Tibial nerve (tissue), 3 donors: Measurements from ENCODE around the gene XYLT1.

ENCODE experiments used
- POLR2A ChIP-seq, 2 donors: fragments of 450-650 bp; IDR thresholded peaks; one replicate each; pipeline ENCODE4 v1.6.1; 2017; ENCODE audit warnings: antibody characterized with exemption in 2 of 2, mild to moderate bottlenecking in 2 of 2, moderate library complexity in 2 of 2
- TF ChIP-seq, protein P1 (sequence below), 5 experiments: fragments of 200-600 bp in 3 of 5; fragments of 450-650 bp in 2 of 5; sonication (generic) in 3 of 5; IDR thresholded peaks; one replicate each; pipeline ENCODE4 v1.5.1; 2016 to 2019; ENCODE audit warnings: antibody characterized with exemption in 5 of 5, mild to moderate bottlenecking in 3 of 5, moderate library complexity in 2 of 5

DNA sequence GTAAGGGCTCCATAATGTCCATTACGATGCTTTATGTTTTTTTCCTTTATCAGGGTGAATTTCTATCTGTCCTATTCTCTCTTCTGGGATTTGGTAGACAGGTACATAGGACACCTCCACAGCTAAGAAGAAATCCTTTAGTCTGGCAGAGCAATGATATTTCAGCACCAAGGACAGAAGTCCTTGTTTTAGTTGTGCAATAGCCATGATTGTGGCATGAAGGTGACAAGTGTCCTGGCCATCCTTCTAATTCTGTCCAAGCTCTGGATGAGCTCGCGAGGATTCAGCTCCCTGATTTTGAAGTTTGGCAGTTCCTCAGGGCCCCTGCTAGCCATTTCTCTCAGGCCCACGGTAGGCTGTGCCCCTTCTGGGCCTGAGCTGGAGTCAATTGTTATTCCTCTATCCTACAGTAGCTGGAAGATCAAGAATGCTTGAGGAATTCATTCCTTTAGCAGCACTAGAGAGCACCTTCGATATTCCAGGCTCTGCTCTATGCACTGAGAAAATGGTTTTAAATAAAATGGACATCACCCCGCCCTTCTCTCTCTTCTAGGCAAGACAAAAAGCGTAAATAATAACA lies 320.8 kb downstream of the XYLT1 start:
- TF ChIP-seq POLR2A (IDR thresholded peaks at IDR 0.05), result no peak
- TF ChIP-seq, protein P1, sequence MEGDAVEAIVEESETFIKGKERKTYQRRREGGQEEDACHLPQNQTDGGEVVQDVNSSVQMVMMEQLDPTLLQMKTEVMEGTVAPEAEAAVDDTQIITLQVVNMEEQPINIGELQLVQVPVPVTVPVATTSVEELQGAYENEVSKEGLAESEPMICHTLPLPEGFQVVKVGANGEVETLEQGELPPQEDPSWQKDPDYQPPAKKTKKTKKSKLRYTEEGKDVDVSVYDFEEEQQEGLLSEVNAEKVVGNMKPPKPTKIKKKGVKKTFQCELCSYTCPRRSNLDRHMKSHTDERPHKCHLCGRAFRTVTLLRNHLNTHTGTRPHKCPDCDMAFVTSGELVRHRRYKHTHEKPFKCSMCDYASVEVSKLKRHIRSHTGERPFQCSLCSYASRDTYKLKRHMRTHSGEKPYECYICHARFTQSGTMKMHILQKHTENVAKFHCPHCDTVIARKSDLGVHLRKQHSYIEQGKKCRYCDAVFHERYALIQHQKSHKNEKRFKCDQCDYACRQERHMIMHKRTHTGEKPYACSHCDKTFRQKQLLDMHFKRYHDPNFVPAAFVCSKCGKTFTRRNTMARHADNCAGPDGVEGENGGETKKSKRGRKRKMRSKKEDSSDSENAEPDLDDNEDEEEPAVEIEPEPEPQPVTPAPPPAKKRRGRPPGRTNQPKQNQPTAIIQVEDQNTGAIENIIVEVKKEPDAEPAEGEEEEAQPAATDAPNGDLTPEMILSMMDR (IDR thresholded peaks at IDR 0.05), result no peak
